Fibroblast of pulmonary artery (primary cell): ENCODE results near the gene FOXF2.

Experiments
- DNase-seq: peaks from one replicate; pipeline ENCODE4 v3.0.0-alpha.2; 2010; ENCODE audit warnings: low read depth
- H3K4me3 ChIP-seq: replicated peaks from 2 replicates; pipeline ENCODE4 v1.5.1; 2011; ENCODE audit warnings: low read depth, mild to moderate bottlenecking, control low read depth, low read length, moderate library complexity
- TF ChIP-seq, protein P1 (sequence below): IDR thresholded peaks from 2 replicates; pipeline ENCODE4 v1.5.1; 2011; ENCODE audit warnings: mild to moderate bottlenecking, control low read depth, low read length, inconsistent platforms; ENCODE audit errors: missing control alignments

FOXF2 gene

GRCh38 chr6:1422290-1422689, 32.9 kb downstream of the FOXF2 start:
- no peak overlapping the region for H3K4me3 ChIP-seq
- TF ChIP-seq, protein P1, sequence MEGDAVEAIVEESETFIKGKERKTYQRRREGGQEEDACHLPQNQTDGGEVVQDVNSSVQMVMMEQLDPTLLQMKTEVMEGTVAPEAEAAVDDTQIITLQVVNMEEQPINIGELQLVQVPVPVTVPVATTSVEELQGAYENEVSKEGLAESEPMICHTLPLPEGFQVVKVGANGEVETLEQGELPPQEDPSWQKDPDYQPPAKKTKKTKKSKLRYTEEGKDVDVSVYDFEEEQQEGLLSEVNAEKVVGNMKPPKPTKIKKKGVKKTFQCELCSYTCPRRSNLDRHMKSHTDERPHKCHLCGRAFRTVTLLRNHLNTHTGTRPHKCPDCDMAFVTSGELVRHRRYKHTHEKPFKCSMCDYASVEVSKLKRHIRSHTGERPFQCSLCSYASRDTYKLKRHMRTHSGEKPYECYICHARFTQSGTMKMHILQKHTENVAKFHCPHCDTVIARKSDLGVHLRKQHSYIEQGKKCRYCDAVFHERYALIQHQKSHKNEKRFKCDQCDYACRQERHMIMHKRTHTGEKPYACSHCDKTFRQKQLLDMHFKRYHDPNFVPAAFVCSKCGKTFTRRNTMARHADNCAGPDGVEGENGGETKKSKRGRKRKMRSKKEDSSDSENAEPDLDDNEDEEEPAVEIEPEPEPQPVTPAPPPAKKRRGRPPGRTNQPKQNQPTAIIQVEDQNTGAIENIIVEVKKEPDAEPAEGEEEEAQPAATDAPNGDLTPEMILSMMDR = no peak
- DNase-seq = no peak

DNA sequence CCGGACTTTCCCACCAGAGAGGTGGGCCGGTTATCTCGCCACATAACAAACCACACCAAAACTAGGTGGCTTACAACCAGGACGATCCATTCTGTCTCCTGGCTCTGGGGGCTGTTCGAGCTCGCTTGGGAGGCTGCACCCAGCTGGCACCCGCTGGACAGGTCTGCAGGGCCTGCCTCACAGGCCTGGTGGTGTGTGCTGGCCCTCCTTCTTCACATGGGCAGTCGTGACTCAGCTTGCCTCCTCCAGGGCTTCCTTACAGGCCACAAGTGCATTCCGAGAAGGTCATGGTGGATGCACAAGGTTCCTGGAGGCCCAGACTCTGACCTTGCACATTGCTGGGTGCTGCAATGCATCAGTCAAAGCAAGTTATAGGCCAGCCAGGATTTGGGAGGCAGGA, 34.2 kb downstream of the FOXF2 start:
- TF ChIP-seq, protein P1 = no peak
- H3K4me3 ChIP-seq = no peak overlapping the region
- DNase-seq = no peak

DNA sequence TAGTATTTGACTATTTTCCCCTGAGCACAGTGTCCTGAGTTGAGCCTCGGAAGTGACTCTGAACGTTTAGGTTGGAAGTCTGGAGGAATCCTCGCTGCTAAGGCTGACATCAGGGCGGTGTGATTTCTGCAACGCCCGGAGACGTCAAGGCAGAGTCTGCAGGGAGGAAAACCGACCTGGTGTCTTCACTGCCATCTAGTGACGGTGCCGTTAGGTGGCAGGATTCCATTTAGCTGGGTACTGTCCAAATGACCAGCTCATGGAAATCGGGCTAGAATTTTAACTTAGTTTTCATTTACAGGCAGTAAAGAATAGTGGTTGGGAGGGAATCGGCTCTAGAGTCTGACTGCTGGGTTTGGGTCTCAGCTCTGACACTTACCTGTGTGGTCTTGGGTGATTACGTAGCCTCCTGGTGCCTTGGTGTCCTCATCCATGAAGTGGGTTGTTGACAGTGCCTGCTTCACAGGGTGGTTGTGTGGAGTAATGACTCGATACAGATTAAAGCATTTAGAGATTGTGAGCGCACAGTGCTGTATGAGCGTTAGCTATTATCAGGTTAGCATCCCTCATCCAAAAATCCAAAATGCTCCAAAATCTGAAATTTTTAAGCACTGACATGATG, 35.0 kb downstream of the FOXF2 start:
- H3K4me3 ChIP-seq = no peak overlapping the region
- TF ChIP-seq, protein P1 = peak; percentile 64
- peak; percentile 59 for DNase-seq

- TF ChIP-seq, protein P1 = no peak
- no peak for DNase-seq
- H3K4me3 ChIP-seq = no peak overlapping the region
Observed at GRCh38 chr6:1426416-1426815, 37.0 kb downstream of the FOXF2 start.

- TF ChIP-seq, protein P1 = no peak
- DNase-seq = no peak
- H3K4me3 ChIP-seq = no peak overlapping the region
Observed at GRCh38 chr6:1435806-1436205, 46.4 kb downstream of the FOXF2 start.

DNA sequence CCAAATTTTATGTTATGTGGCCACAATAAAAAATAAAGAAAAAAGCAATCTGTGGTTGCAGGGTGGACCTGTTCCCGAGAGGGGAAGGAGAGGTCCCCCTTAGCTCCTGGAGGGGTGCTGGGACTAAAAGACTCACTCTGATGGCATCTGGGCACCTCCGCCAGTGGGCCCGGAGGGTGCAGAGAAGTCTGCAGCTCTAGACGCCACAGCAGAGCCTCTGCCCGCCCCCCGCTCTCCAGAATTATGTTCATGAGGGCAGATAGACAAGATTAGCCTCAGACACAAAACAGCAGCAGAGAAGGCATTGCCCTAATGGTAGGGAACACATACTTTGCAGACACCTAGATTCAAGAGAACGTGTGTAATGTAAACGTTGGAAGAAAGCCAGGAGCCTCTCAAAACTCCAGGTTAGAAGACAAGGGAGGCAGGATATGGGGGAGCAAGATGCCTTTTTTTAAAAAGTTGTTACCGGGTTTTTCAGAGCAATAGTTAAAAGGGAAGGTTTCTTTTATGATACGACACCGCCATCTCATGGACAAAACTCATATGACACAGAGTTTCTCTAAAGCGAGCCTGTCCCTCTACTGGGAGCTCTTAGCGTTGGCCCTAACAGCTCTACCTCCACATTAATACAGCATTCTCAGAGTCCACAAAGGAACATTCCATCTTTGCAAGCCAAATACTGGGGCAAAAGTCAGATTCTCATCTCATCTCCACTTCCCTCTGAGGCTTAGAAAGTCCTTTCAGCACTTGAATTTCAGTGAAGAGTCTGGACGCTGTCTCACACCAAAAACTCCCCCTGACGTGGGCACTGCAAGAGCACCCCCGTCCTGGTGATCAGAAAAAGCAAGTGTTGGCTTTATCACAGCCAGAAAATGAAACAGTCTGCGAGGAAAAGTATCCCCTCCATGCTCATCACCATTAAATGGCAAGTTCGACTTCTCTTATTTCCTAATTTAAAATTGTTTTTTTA, 47.2 kb downstream of the FOXF2 start:
- TF ChIP-seq, protein P1 = peak; percentile 77
- DNase-seq = peak; percentile 76
- H3K4me3 ChIP-seq = no peak overlapping the region
